ENCODE results near the gene BABAM2. TPM values are rescaled to one million over a fixed set of nuclear protein-coding genes. Genes with fewer than 3 reads are reported as not detected.

The BABAM2 gene
- total and polyA plus RNA-seq, 2 of the 4 experiments (the other 2 are of a cell fraction): 20.9 to 23.1 TPM

DNA sequence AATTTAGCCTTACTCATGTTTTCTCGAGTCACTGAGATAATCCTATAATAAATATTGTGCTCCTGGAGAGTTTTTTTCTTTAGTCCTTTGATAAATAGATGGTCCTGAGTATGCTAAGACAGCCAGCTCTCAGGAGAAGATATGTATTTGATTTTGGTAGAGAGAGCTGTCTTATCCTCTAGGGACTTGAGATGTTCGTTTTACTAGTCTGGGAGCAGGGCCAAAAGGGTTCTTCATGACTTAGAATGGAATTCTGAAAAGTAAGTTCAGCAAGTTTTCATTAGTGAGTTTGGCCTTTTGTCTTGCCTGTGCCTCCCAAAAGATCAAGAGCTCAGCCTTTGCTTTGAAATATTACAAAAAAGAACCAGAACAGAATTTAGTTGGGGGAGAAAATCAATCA, 246.7 kb downstream of the BABAM2 start:
- Histone ChIP-seq H4K20me1 (ENCODE audit: insufficient read depth, low read length) (no peaks in the 10 kb centered on the region), H2BK120ac (ENCODE audit: low read depth, low read length) (no peak overlapping the region), H2AFZ (replicated peaks; ENCODE audit: low read length, poor library complexity) (no peak overlapping the region), H2BK20ac (ENCODE audit: low read depth, low read length) (no peak overlapping the region), H3K27ac (ENCODE audit: insufficient read depth, low read length) (no peak overlapping the region), H3K23ac (ENCODE audit: low read depth, low read length) (no peak overlapping the region), H2BK5ac (ENCODE audit: low read depth, low read length, poor library complexity, severe bottlenecking) (no peak overlapping the region), H3K4me3 (ENCODE audit: insufficient read depth, low read depth, low read length) (no peak overlapping the region), H3K9ac (ENCODE audit: low read depth, low read length) (no peak overlapping the region), H3K4me2 (ENCODE audit: low read depth, low read length) (no peak overlapping the region), H4K91ac (ENCODE audit: insufficient read depth, low read depth, low read length) (no peak overlapping the region), H3K14ac (replicated peaks; ENCODE audit: low read depth, low read length) (no peak overlapping the region), H3K9me1 (ENCODE audit: insufficient read depth, low read length) (peaks cover 7% of the 10 kb centered on the region; the same call in 1 of the 2 replicates), H3K27me3 (ENCODE audit: control insufficient read depth, insufficient read depth, low read length) (no peaks in the 10 kb centered on the region), H2AK5ac (ENCODE audit: low read depth, low read length) (no peak overlapping the region), H4K8ac (ENCODE audit: low read depth in 2 of 2, low read length in 2 of 2) (no peak overlapping the region), H3K79me1 (ENCODE audit: low read depth in 1 of 2, low read length in 2 of 2) (peaks cover 0 to 5% of the 10 kb centered on the region in 2 experiments; a peak in 1 of 4 replicates), H3K36me3 (ENCODE audit: control insufficient read depth, insufficient read depth, low read length) (no peaks in the 10 kb centered on the region), H4K5ac (ENCODE audit: low read depth, low read length) (no peak overlapping the region), H3K4me1 (ENCODE audit: control insufficient read depth, insufficient read depth, low read length) (peaks cover 2% of the 10 kb centered on the region; the same call in 1 of the 2 replicates), H3K18ac (ENCODE audit: low read depth, low read length) (no peak overlapping the region), H3K9me3 (ENCODE audit: control insufficient read depth, insufficient read depth, low read length) (no peaks in the 10 kb centered on the region), H2AK9ac (replicated peaks; ENCODE audit: low read depth, low read length, poor library complexity) (no peak overlapping the region), H3K4ac (ENCODE audit: low read depth, low read length) (no peak overlapping the region), H2BK15ac (ENCODE audit: low read depth, low read length) (no peak overlapping the region), H3K56ac (ENCODE audit: extremely low read depth, insufficient read depth, low read length) (no peak overlapping the region)
- no CpG with 5 or more reads among the region's 2 CpGs for WGBS, 2 experiments (ENCODE audit: extremely low coverage in 2 of 2, insufficient read length in 1 of 2)
- intact Hi-C loops (cut with micrococcal nuclease) (no loop called here), in situ Hi-C loops (cut with MboI; ENCODE audit: low sequenced_read_pairs) (no loop called here), dilution Hi-C loops (cut with HindIII; ENCODE audit: low sequenced_read_pairs, unreplicated experiment) (no loop called here)
- DNase-seq: peak; percentile 86
- POLR2A ChIA-PET (ENCODE audit: unreplicated experiment): interaction anchor here (0.5 kb wide), 1 partner anchor 247 kb away, joined by 3 read pairs; the partner anchor contains the start of genes BABAM2 and RBKS
- TF ChIP-seq MAZ (IDR thresholded peaks at IDR 0.05; ENCODE audit: borderline replicate concordance, low read depth, low read length): no peak
- 0 out of 2 replicates have a peak, but pooled peaks have one; percentile 6 for TF ChIP-seq RAD21 (IDR thresholded peaks at IDR 0.05; ENCODE audit: low read length)
- CTCF ChIA-PET: no interaction called here
- no TSS peak for BruUV-seq (replicated peaks)
- peak; percentile 95 for ATAC-seq (ENCODE audit: low read depth)
